DOHH2 (cell line): ENCODE data around the gene TCHP.

Source experiments
- H3F3A ChIP-seq: fragments of 200-600 bp; sonication (generic), shearing (Covaris generic); 2 replicates; pipeline ENCODE4 v1.6.0; 2016; ENCODE audit warnings: antibody characterized with exemption, mild to moderate bottlenecking; ENCODE audit not compliant: control insufficient read depth, insufficient read depth
- H3K27ac ChIP-seq: fragments of 200-600 bp; sonication (generic); 2 replicates; pipeline ENCODE4 v1.5.1; 2014; ENCODE audit warnings: low read depth, mild to moderate bottlenecking, low read length, moderate library complexity
- H3K27me3 ChIP-seq: fragments of 200-600 bp; sonication (generic); 2 replicates; pipeline ENCODE4 v1.6.1; 2014; ENCODE audit warnings: mild to moderate bottlenecking, low read length, mixed read lengths; ENCODE audit not compliant: control insufficient read depth
- H3K36me3 ChIP-seq: fragments of 200-600 bp; sonication (generic); 2 replicates; pipeline ENCODE4 v1.6.1; 2014; ENCODE audit warnings: mild to moderate bottlenecking, low read length, moderate library complexity, mixed read lengths; ENCODE audit not compliant: control insufficient read depth
- H3K4me1 ChIP-seq: fragments of 200-600 bp; sonication (generic); 2 replicates; pipeline ENCODE4 v1.6.1; 2014; ENCODE audit warnings: mild to moderate bottlenecking, low read length, mixed read lengths; ENCODE audit not compliant: control insufficient read depth
- H3K4me2 ChIP-seq: fragments of 200-600 bp; sonication (generic); 2 replicates; pipeline ENCODE4 v1.6.0; 2014; ENCODE audit warnings: mild to moderate bottlenecking, low read length, moderate library complexity
- H3K4me3 ChIP-seq: fragments of 200-600 bp; sonication (generic); 2 replicates; pipeline ENCODE4 v1.5.1; 2014; ENCODE audit warnings: mild to moderate bottlenecking, low read length, mixed read lengths
- H3K79me2 ChIP-seq: fragments of 200-600 bp; sonication (generic); 2 replicates; pipeline ENCODE4 v1.6.1; 2014; ENCODE audit warnings: mild to moderate bottlenecking, low read length, mixed read lengths; ENCODE audit not compliant: control insufficient read depth
- H3K9me2 ChIP-seq: fragments of 200-600 bp; sonication (generic); replicated peaks from 2 replicates; pipeline ENCODE4 v1.6.1; 2014; ENCODE audit warnings: mild to moderate bottlenecking, low read length, mixed read lengths; ENCODE audit not compliant: control insufficient read depth
- H3K9me3 ChIP-seq: fragments of 200-600 bp; sonication (generic); 2 replicates; pipeline ENCODE4 v1.6.1; 2014; ENCODE audit warnings: antibody characterized with exemption, low read length, mixed read lengths; ENCODE audit not compliant: control insufficient read depth, insufficient read depth
- H4K20me1 ChIP-seq: fragments of 200-600 bp; sonication (generic); 2 replicates; pipeline ENCODE4 v1.6.0; 2014; ENCODE audit warnings: low read depth, mild to moderate bottlenecking, antibody characterized with exemption, low read length, moderate library complexity; ENCODE audit not compliant: control insufficient read depth, insufficient read depth
- CTCF ChIP-seq: fragments of 200-600 bp; sonication (generic); IDR thresholded peaks from one replicate; pipeline ENCODE4 v1.5.1; 2014; ENCODE audit warnings: antibody characterized with exemption, mild to moderate bottlenecking, low read depth, low read length; ENCODE audit not compliant: poor library complexity, severe bottlenecking
- EZH2phosphoT487 ChIP-seq: fragments of 200-600 bp; sonication (generic); IDR thresholded peaks from 2 replicates; pipeline ENCODE4 v1.6.1; 2017; ENCODE audit warnings: borderline replicate concordance, mild to moderate bottlenecking, antibody characterized with exemption, low read length, moderate library complexity, mixed read lengths

Gene TCHP

GRCh38 chr12:109938947-109939346 lies 38.9 kb downstream of the TCHP start:
- Histone ChIP-seq H3K27ac (no peak overlapping the region), H3K4me2 (no peak overlapping the region), H3K9me2 (no peaks in the 10 kb centered on the region), H3K9me3 (no peaks in the 10 kb centered on the region), H3K36me3 (peaks cover 67% of the 10 kb centered on the region), H4K20me1 (no peaks in the 10 kb centered on the region), H3K4me1 (peaks cover 7% of the 10 kb centered on the region), H3K27me3 (no peaks in the 10 kb centered on the region), H3K79me2 (no peaks in the 10 kb centered on the region), H3K4me3 (no peak overlapping the region), H3F3A (no peaks in the 10 kb centered on the region)
- no peak for TF ChIP-seq EZH2phosphoT487
- no peak for TF ChIP-seq CTCF

DNA sequence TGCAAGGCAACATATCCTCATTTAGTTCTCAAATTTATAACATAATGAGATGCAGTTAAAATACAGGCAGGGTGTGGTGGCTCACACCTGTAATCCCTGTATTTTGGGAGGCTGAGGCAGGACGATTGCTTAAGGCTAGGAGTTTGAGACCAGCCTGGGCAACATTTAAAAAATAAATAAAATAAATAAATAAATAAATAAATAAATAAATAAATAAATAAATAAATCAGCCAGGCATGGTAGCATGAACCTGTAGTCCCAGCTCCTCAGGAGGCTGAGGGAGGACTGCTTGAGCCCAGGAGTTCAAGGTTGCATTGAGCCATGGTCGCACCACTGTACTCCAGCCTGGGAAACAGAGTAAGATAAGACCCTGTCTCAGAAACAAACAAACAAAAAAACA lies 39.4 kb downstream of the TCHP start:
- H3K9me3 ChIP-seq: no peaks in the 10 kb centered on the region
- no peak overlapping the region for H3K27ac ChIP-seq
- no peak overlapping the region for H3K4me2 ChIP-seq
- H3K79me2 ChIP-seq: no peaks in the 10 kb centered on the region
- H4K20me1 ChIP-seq: no peaks in the 10 kb centered on the region
- H3K27me3 ChIP-seq: no peaks in the 10 kb centered on the region
- no peak overlapping the region for H3K4me3 ChIP-seq
- H3K36me3 ChIP-seq: peaks cover 67% of the 10 kb centered on the region
- peaks cover 7% of the 10 kb centered on the region for H3K4me1 ChIP-seq
- H3K9me2 ChIP-seq: no peaks in the 10 kb centered on the region
- H3F3A ChIP-seq: no peaks in the 10 kb centered on the region
- TF ChIP-seq CTCF (no peak), EZH2phosphoT487 (no peak)

DNA sequence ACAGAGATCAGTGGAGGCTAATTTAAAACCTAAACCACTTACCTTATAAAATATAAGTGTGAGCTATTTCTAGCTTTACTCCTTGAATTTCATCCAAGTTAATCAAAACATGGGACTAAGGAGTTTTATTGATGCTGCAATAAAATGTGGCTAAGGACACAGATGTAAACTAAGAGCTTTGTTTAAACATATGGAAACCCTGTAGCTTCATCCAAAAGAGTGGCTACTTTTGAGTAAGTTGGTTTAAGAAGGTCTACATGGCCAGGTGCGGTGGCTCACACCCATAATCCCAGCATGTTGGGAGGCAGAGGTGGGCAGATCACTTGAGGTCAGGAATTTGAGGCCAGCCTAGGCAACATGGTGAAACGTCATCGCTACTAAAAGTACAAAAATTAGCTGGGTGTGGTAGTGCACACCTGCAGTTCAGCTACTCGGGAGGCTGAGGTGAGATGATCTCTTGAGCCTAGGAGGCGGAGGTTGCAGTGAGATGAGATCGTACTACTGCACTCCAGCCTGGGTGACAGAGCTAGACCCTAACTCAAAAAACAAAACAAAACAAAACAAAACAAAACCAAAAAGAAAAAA lies 40.4 kb downstream of the TCHP start:
- no peak overlapping the region for H3K4me2 ChIP-seq
- no peak for TF ChIP-seq CTCF
- no peak for TF ChIP-seq EZH2phosphoT487
- H3K27me3 ChIP-seq: no peaks in the 10 kb centered on the region
- H3K9me2 ChIP-seq: no peaks in the 10 kb centered on the region
- no peaks in the 10 kb centered on the region for H3F3A ChIP-seq
- no peaks in the 10 kb centered on the region for H4K20me1 ChIP-seq
- H3K4me3 ChIP-seq: no peak overlapping the region
- H3K4me1 ChIP-seq: peaks cover 7% of the 10 kb centered on the region
- peaks cover 70% of the 10 kb centered on the region for H3K36me3 ChIP-seq
- H3K27ac ChIP-seq: no peak overlapping the region
- no peaks in the 10 kb centered on the region for H3K79me2 ChIP-seq
- no peaks in the 10 kb centered on the region for H3K9me3 ChIP-seq

DNA sequence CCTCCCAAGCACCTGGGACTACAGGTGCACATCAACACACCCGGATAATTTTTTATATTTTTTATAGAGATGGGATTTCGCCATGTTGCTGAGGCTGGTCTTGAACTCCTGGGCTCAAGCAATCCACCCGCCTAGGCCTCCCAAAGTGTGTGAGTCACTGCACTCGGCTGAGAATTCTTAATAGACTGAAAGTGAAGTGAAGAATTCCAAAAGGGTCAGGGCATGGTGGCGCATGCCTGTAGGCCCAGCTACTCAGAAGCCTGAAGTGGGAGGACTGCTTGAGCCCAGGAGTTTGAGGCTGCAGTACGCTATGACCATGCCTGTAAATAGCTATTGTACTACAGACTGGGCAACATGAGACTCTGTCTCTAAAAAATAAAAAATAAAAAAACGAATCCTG lies 43.7 kb downstream of the TCHP start:
- H4K20me1 ChIP-seq: no peaks in the 10 kb centered on the region
- no peak overlapping the region for H3K4me2 ChIP-seq
- no peak for TF ChIP-seq EZH2phosphoT487
- TF ChIP-seq CTCF: no peak
- peaks cover 19% of the 10 kb centered on the region for H3K4me1 ChIP-seq
- no peaks in the 10 kb centered on the region for H3K9me3 ChIP-seq
- no peaks in the 10 kb centered on the region for H3K9me2 ChIP-seq
- H3K79me2 ChIP-seq: no peaks in the 10 kb centered on the region
- no peaks in the 10 kb centered on the region for H3K27me3 ChIP-seq
- no peak overlapping the region for H3K27ac ChIP-seq
- H3K36me3 ChIP-seq: peaks cover 69% of the 10 kb centered on the region
- no peak overlapping the region for H3K4me3 ChIP-seq
- no peaks in the 10 kb centered on the region for H3F3A ChIP-seq
